Liver (tissue), 9 donors: ENCODE data around the gene FYB1. TPM values are rescaled to one million over a fixed set of nuclear protein-coding genes. Genes with fewer than 3 reads are reported as not detected.

Experiments
- DNase-seq: peaks from one replicate; pipeline ENCODE4 v3.0.0-alpha.2; 2017; ENCODE audit warnings: low spot score
- H3K27ac ChIP-seq, 2 donors: one replicate each; pipeline ENCODE4 v1.7.0; 2013; ENCODE audit warnings: inconsistent platforms in 2 of 2, low read length in 2 of 2, control low read depth in 1 of 2, low read depth in 1 of 2, mild to moderate bottlenecking in 1 of 2
- H3K27me3 ChIP-seq, 4 donors: one replicate each; pipeline versions ENCODE4 v1.6.1 to v1.7.0; 2013; ENCODE audit warnings: low read length in 3 of 4, inconsistent platforms in 1 of 4, mild to moderate bottlenecking in 1 of 4, moderate library complexity in 1 of 4; ENCODE audit not compliant: control insufficient read depth in 4 of 4, insufficient read depth in 4 of 4
- H3K36me3 ChIP-seq, 4 donors: one replicate each; pipeline versions ENCODE4 v1.6.1 to v1.7.0; 2013; ENCODE audit warnings: low read length in 3 of 4, mild to moderate bottlenecking in 3 of 4, low read depth in 1 of 4, moderate library complexity in 1 of 4; ENCODE audit not compliant: control insufficient read depth in 4 of 4, insufficient read depth in 3 of 4
- H3K4me1 ChIP-seq, 4 donors: one replicate each; pipeline versions ENCODE4 v1.6.1 to v1.7.0; 2013; ENCODE audit warnings: low read length in 3 of 4, mild to moderate bottlenecking in 3 of 4, moderate library complexity in 1 of 4; ENCODE audit not compliant: control insufficient read depth in 4 of 4, insufficient read depth in 4 of 4
- H3K4me3 ChIP-seq, 3 donors: one replicate each; pipeline versions ENCODE4 v1.6.1 to v1.7.0; 2013; ENCODE audit warnings: low read length in 3 of 3, control low read depth in 1 of 3, low read depth in 1 of 3, mild to moderate bottlenecking in 1 of 3
- H3K9ac ChIP-seq, 2 donors: one replicate each; pipeline ENCODE4 v1.7.0; 2013; ENCODE audit warnings: low read length in 2 of 2, mild to moderate bottlenecking in 2 of 2, moderate library complexity in 2 of 2, control low read depth in 1 of 2, low read depth in 1 of 2
- H3K9me3 ChIP-seq, 4 donors: one replicate each; pipeline versions ENCODE4 v1.6.1 to v1.7.0; 2013; ENCODE audit warnings: low read length in 3 of 4; ENCODE audit not compliant: control insufficient read depth in 4 of 4
- CTCF ChIP-seq: fragments of 150-350 bp; IDR thresholded peaks from 2 replicates; pipeline ENCODE4 v1.5.1; 2017; ENCODE audit warnings: improper control_type of control experiment, low read depth, low read length; ENCODE audit not compliant: missing input control
- EGR1 ChIP-seq, 2 donors: IDR thresholded peaks; 2 replicates each; pipeline ENCODE4 v1.6.1; 2016 to 2018; ENCODE audit warnings: antibody characterized with exemption in 2 of 2, low read depth in 2 of 2
- FOXA1 ChIP-seq: IDR thresholded peaks from 2 replicates; pipeline ENCODE4 v1.6.1; 2016; ENCODE audit warnings: antibody characterized with exemption
- FOXA2 ChIP-seq: IDR thresholded peaks from 2 replicates; pipeline ENCODE4 v1.6.1; 2016; ENCODE audit warnings: antibody characterized with exemption
- HNF4A ChIP-seq, 2 donors: conservative IDR thresholded peaks; 2 replicates each; pipeline ENCODE4 v1.6.1; 2016; ENCODE audit warnings: antibody characterized with exemption in 2 of 2, mild to moderate bottlenecking in 2 of 2
- HNF4G ChIP-seq: IDR thresholded peaks from 2 replicates; pipeline ENCODE4 v1.6.1; 2016; ENCODE audit warnings: antibody characterized with exemption
- JUND ChIP-seq, 2 donors: IDR thresholded peaks; 2 replicates each; pipeline ENCODE4 v1.6.1; 2016; ENCODE audit warnings: antibody characterized with exemption in 2 of 2
- REST ChIP-seq: IDR thresholded peaks from 2 replicates; pipeline ENCODE4 v1.6.1; 2016; ENCODE audit warnings: antibody characterized with exemption, mild to moderate bottlenecking
- RXRA ChIP-seq, 2 donors: IDR thresholded peaks; 2 replicates each; pipeline ENCODE4 v1.6.1; 2017 to 2018; ENCODE audit warnings: antibody characterized with exemption in 2 of 2, mild to moderate bottlenecking in 1 of 2
- SP1 ChIP-seq: IDR thresholded peaks from 2 replicates; pipeline ENCODE4 v1.6.1; 2018; ENCODE audit warnings: antibody characterized with exemption, mild to moderate bottlenecking
- YY1 ChIP-seq: IDR thresholded peaks from 2 replicates; pipeline ENCODE4 v1.6.1; 2016; ENCODE audit warnings: antibody characterized with exemption, mild to moderate bottlenecking
- ZBTB33 ChIP-seq: IDR thresholded peaks from 2 replicates; pipeline ENCODE4 v1.6.1; 2016; ENCODE audit warnings: antibody characterized with exemption
- WGBS: extraction: QIAGEN DNeasy Blood & Tissue Kit; methylation state at CpG from one replicate; pipeline ENCODE4 v1.1.7; 2013; 5-methylcytosine and 5-hydroxymethylcytosine counted together
- polyA plus RNA-seq, 2 donors: library from polyadenylated mRNA; stranded (reverse) in 1 of 2; unstranded in 1 of 2; fragments of 200-250 nt in 1 of 2; fragments of >200 nt in 1 of 2; fragmentation: Nextera tagmentation in 1 of 2; extraction: Ambion mirVana in 1 of 2; gene quantifications; one replicate each; pipeline versions ENCODE4 v1.2.1 to v1.2.3, GENCODE V29; 2013 to 2015
- total RNA-seq, 2 donors: library from RNA; depleted of rRNA; stranded (reverse); fragments of >200 nt; gene quantifications; one replicate each; pipeline ENCODE4 v1.2.3, GENCODE V29; 2014
- TF ChIP-seq, protein P1 (sequence below): IDR thresholded peaks from 2 replicates; pipeline ENCODE4 v1.6.1; 2016; ENCODE audit warnings: antibody characterized with exemption
- TF ChIP-seq, protein P2 (sequence below): IDR thresholded peaks from 2 replicates; pipeline ENCODE4 v1.6.1; 2016; ENCODE audit warnings: antibody characterized with exemption
- donor health status: healthy.
- donor health status: healthy.
- donor health status: healthy.
- donor health status: healthy.
- donor health status: healthy.

Gene FYB1
- total and polyA plus RNA-seq, 4 donors = 2.3 to 14.6 (median 6.9) TPM

DNA sequence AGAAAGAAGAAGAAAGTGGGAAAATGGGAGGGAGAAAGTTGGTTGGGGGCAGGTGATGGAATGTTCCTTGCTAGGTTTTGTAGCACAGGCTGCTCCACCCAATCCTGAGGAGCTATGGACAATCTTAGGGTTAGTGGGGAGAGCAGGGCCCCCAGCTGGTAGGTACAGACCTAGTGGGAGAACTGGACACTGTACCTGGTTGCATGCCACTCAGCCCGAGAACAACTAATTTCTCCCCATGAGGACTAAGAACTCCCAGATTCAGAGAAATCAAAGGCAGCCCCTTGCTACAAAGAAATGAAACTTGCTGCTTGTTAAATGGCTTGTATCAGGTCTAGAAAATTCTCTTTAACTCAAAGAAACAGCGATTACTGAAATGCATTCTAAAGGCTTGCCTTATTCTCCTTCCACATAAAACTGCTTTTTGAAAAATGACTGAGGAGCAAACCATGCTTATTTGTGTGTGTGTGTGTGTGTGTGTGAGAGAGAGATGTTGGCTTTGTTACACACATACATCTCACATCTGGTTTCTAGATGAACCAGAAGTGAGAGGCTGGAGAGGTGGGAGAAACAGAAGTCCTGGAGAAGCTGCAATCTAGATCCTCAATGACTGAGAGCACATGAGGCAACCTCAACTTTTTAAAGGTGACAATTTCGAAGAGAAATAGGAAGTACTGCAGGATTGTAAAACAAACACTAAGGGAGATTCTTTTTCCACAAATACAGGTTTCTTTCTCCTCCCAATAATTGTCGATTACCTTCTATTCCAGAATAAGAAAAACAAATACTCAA is 28.9 kb downstream of the FYB1 start (continued):
- no peak for TF ChIP-seq CTCF
- no peak for TF ChIP-seq HNF4A (conservative IDR thresholded peaks at IDR 0.05)

GRCh38 chr5:39189292-39189955 is 29.9 kb downstream of the FYB1 start:
- no peak overlapping the region for H3K4me3 ChIP-seq
- WGBS = 69% methylated on average over 4 of the region's 4 CpGs
- H3K4me1 ChIP-seq = no peaks in the 10 kb centered on the region
- H3K36me3 ChIP-seq = no peaks in the 10 kb centered on the region
- no peak for DNase-seq
- H3K27me3 ChIP-seq = peaks cover 0 to 3% (median 0%) of the 10 kb centered on the region in 4 donors
- no peaks in the 10 kb centered on the region for H3K9me3 ChIP-seq
- TF ChIP-seq HNF4G (no peak), ZBTB33 (no peak)
- H3K27ac ChIP-seq = no peak overlapping the region
- no peak overlapping the region for H3K9ac ChIP-seq

GRCh38 chr5:39187831-39188731 is 31.3 kb downstream of the FYB1 start:
- Histone ChIP-seq H3K27me3 (peaks cover 0 to 3% (median 0%) of the 10 kb centered on the region in 4 donors), H3K4me3 (no peak overlapping the region), H3K36me3 (no peaks in the 10 kb centered on the region), H3K4me1 (no peaks in the 10 kb centered on the region), H3K9ac (no peak overlapping the region), H3K9me3 (no peaks in the 10 kb centered on the region), H3K27ac (no peak overlapping the region)
- no peak for DNase-seq
- WGBS = 88% methylated on average over 13 of the region's 13 CpGs
- TF ChIP-seq EGR1 (IDR thresholded peaks at IDR 0.05; ENCODE audit: low read depth in 2 of 2) (no peak), HNF4A (conservative IDR thresholded peaks at IDR 0.05) (no peak), JUND (IDR thresholded peaks at IDR 0.05) (no peak), CTCF (no peak), FOXA1 (no peak), SP1 (no peak), FOXA2 (no peak), HNF4G (no peak), YY1 (no peak), RXRA (IDR thresholded peaks at IDR 0.05) (no peak), REST (no peak)
- TF ChIP-seq, protein P1, sequence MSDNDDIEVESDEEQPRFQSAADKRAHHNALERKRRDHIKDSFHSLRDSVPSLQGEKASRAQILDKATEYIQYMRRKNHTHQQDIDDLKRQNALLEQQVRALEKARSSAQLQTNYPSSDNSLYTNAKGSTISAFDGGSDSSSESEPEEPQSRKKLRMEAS = no peak
- TF ChIP-seq, protein P2, sequence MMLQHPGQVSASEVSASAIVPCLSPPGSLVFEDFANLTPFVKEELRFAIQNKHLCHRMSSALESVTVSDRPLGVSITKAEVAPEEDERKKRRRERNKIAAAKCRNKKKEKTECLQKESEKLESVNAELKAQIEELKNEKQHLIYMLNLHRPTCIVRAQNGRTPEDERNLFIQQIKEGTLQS = no peak
